Activated T-helper 17 cell treated with anti-CD3 and anti-CD28 coated beads, Interleukin-2, amount 50 U/mL, for 72 hours (primary cell): ENCODE measurements around the gene ARHGEF7. TPM values are rescaled to one million over a fixed set of nuclear protein-coding genes. Genes with fewer than 3 reads are reported as not detected.

ENCODE experiments used
- ATAC-seq: fragments of 150-1000 bp; cut with Tn5 transposase; replicated peaks from 2 replicates; pipeline ENCODE4 v1.10.0; 2021; ENCODE audit warnings: mild to moderate bottlenecking, moderate library complexity
- H3K27ac Mint-ChIP-seq: one replicate; pipeline ENCODE4 v1.8.0; 2022; ENCODE audit warnings: mixed read lengths
- H3K27me3 Mint-ChIP-seq: one replicate; pipeline ENCODE4 v1.8.0; 2022; ENCODE audit warnings: mixed read lengths
- H3K36me3 Mint-ChIP-seq: one replicate; pipeline ENCODE4 v1.8.0; 2022; ENCODE audit warnings: low read depth, mild to moderate bottlenecking, mixed read lengths
- H3K4me1 Mint-ChIP-seq: one replicate; pipeline ENCODE4 v1.8.0; 2022; ENCODE audit warnings: mixed read lengths
- H3K4me3 Mint-ChIP-seq: one replicate; pipeline ENCODE4 v1.8.0; 2022; ENCODE audit warnings: mild to moderate bottlenecking, mixed read lengths
- H3K9me3 Mint-ChIP-seq: one replicate; pipeline ENCODE4 v1.8.0; 2022; ENCODE audit warnings: mixed read lengths
- total RNA-seq, 2 donors: library from RNA; stranded (reverse); gene quantifications; one replicate each; pipeline ENCODE4 v1.2.3, GENCODE V29; 2022

ARHGEF7 gene
- total RNA-seq, 2 donors from 2014 or later: 70.2 to 127 TPM

DNA sequence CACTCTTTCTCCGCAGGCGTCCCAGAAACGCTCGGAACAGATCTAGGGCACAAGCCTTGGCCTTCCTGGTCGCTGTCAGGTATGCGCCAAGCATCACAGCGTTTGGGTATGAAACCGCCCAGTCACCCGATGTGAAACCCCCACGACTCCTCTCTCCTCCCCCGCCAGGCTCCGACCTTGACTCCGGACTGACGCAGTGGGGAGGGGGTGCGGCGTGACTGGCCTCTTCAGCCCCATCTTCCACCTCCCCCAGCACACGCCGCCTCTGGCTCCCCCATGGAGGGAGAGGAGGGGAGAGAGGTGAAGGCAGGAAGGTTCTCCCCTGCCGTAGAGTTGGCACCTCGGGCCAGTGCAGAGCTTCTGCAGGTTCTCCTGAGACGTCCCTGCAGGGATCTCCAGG lies 22.0 kb upstream of the ARHGEF7 start:
- H3K9me3 Mint-ChIP-seq: no peaks in the 10 kb centered on the region
- H3K4me3 Mint-ChIP-seq: no peak overlapping the region
- H3K27me3 Mint-ChIP-seq: peaks cover 38% of the 10 kb centered on the region
- H3K4me1 Mint-ChIP-seq: no peaks in the 10 kb centered on the region
- ATAC-seq: no peak
- no peaks in the 10 kb centered on the region for H3K36me3 Mint-ChIP-seq
- H3K27ac Mint-ChIP-seq: no peak overlapping the region

DNA sequence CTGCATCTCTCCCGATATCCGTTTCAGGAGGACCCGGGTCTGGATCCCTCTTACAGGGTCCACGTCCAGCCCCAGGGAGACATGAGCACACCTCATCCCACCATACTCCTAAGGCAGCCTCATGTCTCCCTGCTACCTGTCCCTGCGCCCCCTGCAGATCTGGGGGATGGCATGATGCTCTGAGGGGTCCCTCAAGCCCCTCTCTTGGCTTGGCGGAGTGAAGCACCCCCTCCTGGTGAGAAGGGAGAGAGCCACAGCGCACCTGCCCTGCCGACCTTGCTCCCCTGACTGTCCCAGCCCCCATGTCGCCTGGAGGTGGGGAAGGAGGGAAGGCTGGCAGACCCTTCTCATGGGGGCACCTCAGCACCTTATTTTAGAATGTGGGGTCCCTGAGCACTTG lies 21.5 kb upstream of the ARHGEF7 start:
- ATAC-seq: no peak
- Mint-ChIP-seq H3K9me3 (no peaks in the 10 kb centered on the region), H3K4me3 (no peak overlapping the region), H3K27ac (no peak overlapping the region), H3K27me3 (peaks cover 42% of the 10 kb centered on the region), H3K36me3 (no peaks in the 10 kb centered on the region), H3K4me1 (no peaks in the 10 kb centered on the region)

DNA sequence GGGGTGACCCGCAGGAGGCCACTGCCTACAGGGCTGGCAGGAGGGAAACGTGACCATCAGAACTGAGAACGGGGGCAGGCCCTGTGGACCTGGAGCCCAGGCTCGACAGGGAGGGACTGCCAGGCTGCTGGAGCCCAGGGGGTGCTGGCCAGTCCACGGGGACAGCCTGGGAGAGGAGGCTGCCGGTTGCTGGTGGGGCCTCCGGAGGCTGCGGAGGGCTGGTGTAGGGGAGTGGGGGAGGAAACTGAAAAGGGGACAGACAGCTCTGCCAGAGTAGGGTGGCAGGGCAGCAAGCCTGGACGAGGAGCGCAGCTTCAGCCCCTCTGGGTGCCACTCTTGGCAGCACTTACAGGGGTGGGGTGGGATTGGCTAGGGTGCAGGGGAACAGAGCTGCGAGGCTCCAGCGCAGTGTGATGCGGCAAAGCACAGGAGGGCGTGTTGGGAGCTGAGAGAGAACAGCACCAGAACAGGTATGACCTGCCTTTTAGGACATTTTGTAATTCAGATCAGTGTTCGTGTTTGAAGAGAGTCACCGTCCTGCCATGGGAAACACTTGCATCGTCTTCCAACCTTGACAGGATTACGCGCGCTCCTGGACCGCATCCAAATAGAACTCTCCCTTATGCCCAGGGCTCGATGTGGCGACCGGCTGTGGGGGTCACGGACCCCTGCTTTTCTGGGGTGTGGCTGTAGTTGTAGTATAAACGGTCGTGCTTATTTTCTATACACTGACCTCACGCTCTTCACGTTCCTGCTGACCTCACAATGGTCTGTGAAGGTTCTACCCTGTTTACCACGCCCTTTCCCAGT lies 19.9 kb upstream of the ARHGEF7 start:
- H3K9me3 Mint-ChIP-seq: no peaks in the 10 kb centered on the region
- no peak overlapping the region for H3K4me3 Mint-ChIP-seq
- no peaks in the 10 kb centered on the region for H3K36me3 Mint-ChIP-seq
- H3K27ac Mint-ChIP-seq: no peak overlapping the region
- H3K4me1 Mint-ChIP-seq: no peaks in the 10 kb centered on the region
- no peak for ATAC-seq
- peaks cover 55% of the 10 kb centered on the region for H3K27me3 Mint-ChIP-seq

DNA sequence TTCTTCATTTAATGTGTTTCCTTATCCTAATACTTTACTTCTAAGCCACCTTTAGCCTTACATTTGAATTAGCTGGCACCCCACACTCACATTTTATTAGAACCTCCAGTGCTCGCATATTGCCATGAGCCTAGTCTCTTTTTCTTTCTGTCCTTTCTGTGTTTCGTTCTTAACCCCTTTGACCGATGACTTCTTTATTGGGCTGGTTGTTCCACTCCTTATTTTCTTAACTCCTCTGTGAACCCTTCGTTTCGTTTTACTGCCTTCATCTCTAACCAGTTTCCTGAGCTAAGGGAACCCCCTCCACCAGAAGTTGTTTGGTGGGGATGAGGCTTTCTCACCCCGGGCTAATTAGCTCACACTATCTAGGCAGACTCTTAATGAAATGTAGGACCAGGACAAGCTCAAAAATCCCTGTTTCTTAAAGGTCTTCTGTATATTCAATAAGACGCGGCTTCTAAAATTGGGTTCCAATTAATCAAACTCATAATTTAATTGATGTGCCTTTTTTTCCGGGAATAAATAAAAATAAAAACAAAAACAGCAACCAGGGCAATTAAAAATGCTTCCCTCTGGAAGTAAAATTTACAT lies 19.1 kb upstream of the ARHGEF7 start:
- Mint-ChIP-seq H3K36me3 (no peaks in the 10 kb centered on the region), H3K4me1 (no peaks in the 10 kb centered on the region), H3K9me3 (no peaks in the 10 kb centered on the region), H3K27me3 (peaks cover 57% of the 10 kb centered on the region), H3K27ac (no peak overlapping the region), H3K4me3 (no peak overlapping the region)
- no peak for ATAC-seq

DNA sequence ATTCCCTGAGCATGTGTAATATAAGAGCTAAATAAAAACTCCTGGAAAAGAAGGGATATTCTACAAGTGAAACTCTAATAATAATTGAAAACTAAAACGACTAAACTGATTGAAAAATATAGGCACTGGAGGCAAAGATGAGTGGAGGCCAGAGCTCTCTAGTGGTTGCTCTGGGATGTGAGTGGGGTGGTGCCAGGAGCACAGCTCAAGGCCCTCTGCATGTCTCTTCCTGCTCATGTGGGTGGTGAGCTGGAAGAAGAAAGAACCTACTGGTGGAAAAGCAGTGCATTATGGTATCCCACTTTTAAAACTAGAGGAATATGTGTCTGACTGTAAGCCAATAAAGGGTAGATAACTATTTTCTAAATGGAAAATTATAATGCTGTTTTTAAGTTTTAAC lies 15.8 kb upstream of the ARHGEF7 start:
- H3K4me1 Mint-ChIP-seq: no peaks in the 10 kb centered on the region
- peaks cover 9% of the 10 kb centered on the region for H3K9me3 Mint-ChIP-seq
- ATAC-seq: no peak
- peaks cover 70% of the 10 kb centered on the region for H3K27me3 Mint-ChIP-seq
- H3K4me3 Mint-ChIP-seq: no peak overlapping the region
- no peaks in the 10 kb centered on the region for H3K36me3 Mint-ChIP-seq
- no peak overlapping the region for H3K27ac Mint-ChIP-seq

DNA sequence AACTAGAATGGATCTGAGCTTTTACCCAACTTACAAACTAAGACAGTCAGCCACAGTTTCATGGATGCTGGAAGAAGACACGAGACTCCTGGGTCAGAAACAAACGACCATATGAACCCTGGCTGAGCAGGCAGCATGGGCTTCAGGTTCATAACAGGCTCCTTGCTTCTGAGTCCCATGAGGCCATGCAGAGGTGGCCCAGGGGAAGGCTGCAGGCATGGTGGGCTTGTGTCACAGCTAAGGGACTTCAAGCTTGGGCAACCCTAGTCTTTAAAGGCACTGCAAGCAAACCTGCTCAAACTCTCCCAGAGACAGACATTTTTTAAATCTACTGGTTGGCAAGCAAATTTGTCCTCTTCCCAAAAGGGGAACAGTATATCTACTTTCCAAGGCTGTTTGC lies 5.1 kb upstream of the ARHGEF7 start:
- no peak overlapping the region for H3K27ac Mint-ChIP-seq

DNA sequence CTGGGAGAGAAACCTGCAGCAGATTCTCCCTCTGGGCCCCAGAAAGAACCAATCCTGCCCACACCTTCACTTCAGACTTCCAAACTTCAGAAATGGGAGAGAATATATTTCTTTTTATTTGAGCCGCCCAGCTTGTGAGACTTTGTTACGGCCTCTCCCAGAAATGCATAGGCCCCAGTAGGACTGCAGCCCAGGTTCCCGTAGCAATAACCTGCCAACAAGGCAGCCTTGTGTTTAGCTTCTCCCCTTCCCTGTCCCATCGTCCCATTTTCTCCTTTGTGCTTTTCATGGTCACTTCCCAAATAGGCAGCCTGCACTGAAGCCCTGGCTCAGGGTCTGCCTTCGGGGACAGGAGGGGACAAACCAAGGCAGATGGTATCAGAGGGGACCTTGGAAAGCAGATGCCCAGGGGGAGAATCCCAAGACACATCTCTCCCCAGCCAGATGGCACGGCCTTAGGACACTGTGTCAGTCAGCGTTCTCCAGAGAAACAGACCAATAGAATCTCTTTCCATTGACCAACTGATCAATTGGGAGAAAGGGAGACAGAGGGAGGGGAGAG lies 3.7 kb upstream of the ARHGEF7 start:
- H3K27me3 Mint-ChIP-seq: peaks cover 57% of the 10 kb centered on the region
- H3K27ac Mint-ChIP-seq: no peak overlapping the region
- H3K4me3 Mint-ChIP-seq: no peak overlapping the region
- H3K4me1 Mint-ChIP-seq: no peaks in the 10 kb centered on the region
- ATAC-seq: no peak
- peaks cover 7% of the 10 kb centered on the region for H3K36me3 Mint-ChIP-seq
- H3K9me3 Mint-ChIP-seq: no peaks in the 10 kb centered on the region

More for the DNA sequence above, 5.1 kb upstream of the ARHGEF7 start:
- Mint-ChIP-seq H3K36me3 (peaks cover 7% of the 10 kb centered on the region), H3K4me3 (no peak overlapping the region), H3K27me3 (peaks cover 62% of the 10 kb centered on the region), H3K9me3 (no peaks in the 10 kb centered on the region), H3K4me1 (no peaks in the 10 kb centered on the region)
- no peak for ATAC-seq

DNA sequence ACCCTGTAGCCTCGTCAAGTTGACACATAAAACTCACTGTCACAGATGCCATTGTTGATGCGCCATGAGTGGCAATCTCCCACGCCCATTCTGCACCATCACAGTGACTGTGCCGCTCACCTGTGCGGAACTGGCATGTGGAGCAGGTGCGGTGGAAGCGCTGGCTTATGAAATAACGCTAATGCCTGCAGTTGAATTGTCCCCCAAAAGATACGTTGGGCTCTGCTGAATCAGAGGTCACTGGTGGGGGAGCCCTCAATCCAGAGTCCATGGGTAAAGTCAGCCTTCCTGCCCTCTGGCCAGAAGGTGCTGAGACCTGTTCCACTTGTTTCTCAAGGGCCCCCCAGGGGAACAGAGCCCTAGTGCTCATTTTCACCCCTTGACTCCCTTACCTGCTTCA lies 2.9 kb upstream of the ARHGEF7 start:
- no peaks in the 10 kb centered on the region for H3K9me3 Mint-ChIP-seq
- no peaks in the 10 kb centered on the region for H3K4me1 Mint-ChIP-seq
- no peak overlapping the region for H3K27ac Mint-ChIP-seq
- no peak overlapping the region for H3K4me3 Mint-ChIP-seq
- ATAC-seq: no peak
- peaks cover 54% of the 10 kb centered on the region for H3K27me3 Mint-ChIP-seq
- H3K36me3 Mint-ChIP-seq: peaks cover 7% of the 10 kb centered on the region

DNA sequence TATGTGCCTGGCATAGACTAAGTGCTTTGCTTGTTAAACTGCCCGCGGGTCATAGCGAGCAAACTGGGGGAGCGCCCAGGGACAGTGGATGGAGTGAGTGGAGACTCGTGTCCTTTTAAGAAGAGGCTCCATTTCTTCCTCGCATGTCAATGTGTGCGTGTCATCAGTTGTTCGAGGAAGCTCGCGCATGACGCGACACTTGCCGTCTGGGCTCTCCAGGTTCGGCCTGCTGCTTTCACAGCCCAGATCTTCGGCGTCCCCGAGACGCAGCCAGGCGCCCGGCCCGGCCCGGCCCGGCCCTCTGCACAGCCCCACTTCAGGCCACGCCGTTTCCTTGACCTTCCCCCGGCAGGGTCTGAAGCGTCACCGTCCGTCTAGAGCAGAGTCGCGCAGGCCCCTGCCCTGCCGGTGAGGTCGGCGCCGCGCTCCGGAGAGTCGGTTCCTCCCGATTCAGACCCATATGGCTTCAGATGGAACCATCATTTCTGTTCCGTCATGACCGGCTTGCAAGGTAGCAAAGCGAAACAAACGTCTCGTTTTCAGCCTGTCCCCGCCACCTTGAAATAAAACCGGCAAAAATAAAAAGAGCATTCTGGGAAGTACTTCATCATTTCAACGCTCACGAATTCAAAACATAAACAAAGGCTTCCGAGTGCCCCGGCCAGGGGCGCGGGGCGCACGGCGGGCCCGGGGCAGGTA lies 599 bp upstream of the ARHGEF7 start:
- ATAC-seq: peak; percentile 46
- H3K4me1 Mint-ChIP-seq: no peaks in the 10 kb centered on the region
- H3K27me3 Mint-ChIP-seq: peaks cover 61% of the 10 kb centered on the region
- no peaks in the 10 kb centered on the region for H3K9me3 Mint-ChIP-seq
- peaks cover 7% of the 10 kb centered on the region for H3K36me3 Mint-ChIP-seq
- peak overlapping the region; percentile 76 for H3K4me3 Mint-ChIP-seq
- H3K27ac Mint-ChIP-seq: no peak overlapping the region

DNA sequence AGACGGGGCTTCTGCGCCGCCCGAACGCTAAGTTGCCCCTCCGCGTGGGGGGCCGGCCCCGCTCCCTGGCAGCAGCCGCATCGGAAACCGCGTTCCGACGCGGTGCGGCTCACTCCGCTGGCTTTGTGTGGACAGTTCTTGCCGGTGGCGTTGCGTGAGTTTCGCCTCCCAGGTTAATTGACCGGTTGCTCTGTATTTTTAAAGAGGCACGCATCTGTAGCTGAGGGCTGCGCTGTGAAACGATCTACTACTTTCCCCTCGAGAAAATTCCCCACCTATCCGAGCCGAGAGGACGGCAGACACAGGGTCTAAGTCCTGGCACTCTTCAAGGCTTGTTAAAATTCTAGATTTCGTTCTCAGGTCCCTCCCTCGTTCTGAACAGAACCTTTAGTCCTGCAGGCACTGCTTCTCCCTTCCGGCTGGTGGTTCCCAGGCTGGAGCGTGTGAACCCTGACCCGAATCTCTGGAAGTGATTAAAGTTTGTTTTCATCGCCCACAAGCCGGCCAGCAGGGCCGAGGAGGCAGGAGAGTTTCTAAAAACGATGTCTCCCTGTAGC lies 933 bp downstream of the ARHGEF7 start:
- Mint-ChIP-seq H3K36me3 (peaks cover 7% of the 10 kb centered on the region), H3K27ac (no peak overlapping the region)
- ATAC-seq: no peak

DNA sequence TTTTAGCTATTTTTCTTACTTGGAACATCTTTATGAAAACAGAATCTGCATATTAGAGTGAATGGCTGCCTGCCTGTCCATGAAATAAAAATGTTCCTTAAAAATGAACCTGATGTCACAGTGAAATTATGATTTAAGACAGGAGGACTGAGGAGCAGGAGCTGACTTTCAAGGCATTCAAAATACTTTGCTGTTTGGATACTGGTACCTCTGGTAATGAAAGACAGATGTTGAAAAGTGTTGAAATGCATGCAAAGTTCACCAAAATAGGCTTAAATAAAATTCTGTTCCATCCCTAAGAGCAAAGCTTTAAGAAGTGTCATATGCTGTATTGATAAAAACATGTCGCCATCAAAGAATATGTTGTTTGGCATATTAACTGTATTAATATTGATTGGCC lies 1.7 kb downstream of the ARHGEF7 start:
- H3K36me3 Mint-ChIP-seq: peaks cover 7% of the 10 kb centered on the region
- peaks cover 48% of the 10 kb centered on the region for H3K27me3 Mint-ChIP-seq
- ATAC-seq: no peak
- H3K4me1 Mint-ChIP-seq: no peaks in the 10 kb centered on the region
- H3K27ac Mint-ChIP-seq: no peak overlapping the region
- no peak overlapping the region for H3K4me3 Mint-ChIP-seq
- H3K9me3 Mint-ChIP-seq: no peaks in the 10 kb centered on the region

More for the DNA sequence above, 933 bp downstream of the ARHGEF7 start:
- Mint-ChIP-seq H3K4me1 (no peaks in the 10 kb centered on the region), H3K27me3 (peaks cover 53% of the 10 kb centered on the region), H3K9me3 (no peaks in the 10 kb centered on the region), H3K4me3 (peak overlapping the region; percentile 66)

DNA sequence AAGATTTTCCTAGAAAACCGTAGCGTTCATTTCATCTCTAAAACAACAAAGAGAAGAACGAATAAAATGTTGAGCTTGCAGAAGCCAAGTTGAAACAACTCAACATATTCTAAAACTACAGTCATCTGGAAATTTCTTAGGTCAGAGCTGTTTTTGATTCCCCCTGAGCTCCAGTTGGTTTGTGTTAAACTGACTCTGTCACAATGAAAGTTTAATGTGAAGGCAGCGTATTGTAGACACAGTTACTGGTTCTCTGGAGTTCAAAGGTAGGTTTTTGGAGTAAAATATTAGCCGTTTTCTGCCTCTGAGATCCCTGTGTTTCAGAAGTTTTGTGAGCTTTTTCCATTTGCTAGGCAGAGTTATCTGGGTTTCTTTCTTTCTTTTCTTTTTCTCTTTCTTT lies 2.2 kb downstream of the ARHGEF7 start:
- H3K4me3 Mint-ChIP-seq: no peak overlapping the region
- no peaks in the 10 kb centered on the region for H3K4me1 Mint-ChIP-seq
- peaks cover 7% of the 10 kb centered on the region for H3K36me3 Mint-ChIP-seq
- no peaks in the 10 kb centered on the region for H3K9me3 Mint-ChIP-seq
- no peak for ATAC-seq
- H3K27ac Mint-ChIP-seq: no peak overlapping the region
- peaks cover 44% of the 10 kb centered on the region for H3K27me3 Mint-ChIP-seq

DNA sequence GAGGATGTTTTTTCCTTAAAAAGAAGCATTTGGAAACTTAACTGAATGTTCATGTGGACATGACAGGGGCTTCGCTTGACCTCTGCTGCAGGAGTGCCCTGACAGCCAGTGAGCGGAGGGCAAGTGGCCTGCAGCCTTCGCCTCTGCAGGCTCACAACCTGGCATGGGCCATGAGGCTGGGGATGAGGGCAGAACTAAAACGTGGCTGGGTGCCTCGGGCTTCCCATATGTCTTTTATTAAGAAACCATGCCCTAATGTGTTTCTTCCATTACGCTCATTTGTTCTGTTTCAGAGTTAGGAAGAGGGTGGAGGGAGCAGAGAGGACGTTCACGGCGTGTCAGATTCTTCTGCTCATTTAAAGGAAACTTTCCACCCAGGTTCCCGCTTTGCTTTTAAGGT lies 2.9 kb downstream of the ARHGEF7 start:
- H3K27ac Mint-ChIP-seq: no peak overlapping the region
- H3K4me1 Mint-ChIP-seq: no peaks in the 10 kb centered on the region
- H3K9me3 Mint-ChIP-seq: no peaks in the 10 kb centered on the region
- no peak overlapping the region for H3K4me3 Mint-ChIP-seq
- H3K36me3 Mint-ChIP-seq: peaks cover 7% of the 10 kb centered on the region
- ATAC-seq: no peak
- peaks cover 37% of the 10 kb centered on the region for H3K27me3 Mint-ChIP-seq

DNA sequence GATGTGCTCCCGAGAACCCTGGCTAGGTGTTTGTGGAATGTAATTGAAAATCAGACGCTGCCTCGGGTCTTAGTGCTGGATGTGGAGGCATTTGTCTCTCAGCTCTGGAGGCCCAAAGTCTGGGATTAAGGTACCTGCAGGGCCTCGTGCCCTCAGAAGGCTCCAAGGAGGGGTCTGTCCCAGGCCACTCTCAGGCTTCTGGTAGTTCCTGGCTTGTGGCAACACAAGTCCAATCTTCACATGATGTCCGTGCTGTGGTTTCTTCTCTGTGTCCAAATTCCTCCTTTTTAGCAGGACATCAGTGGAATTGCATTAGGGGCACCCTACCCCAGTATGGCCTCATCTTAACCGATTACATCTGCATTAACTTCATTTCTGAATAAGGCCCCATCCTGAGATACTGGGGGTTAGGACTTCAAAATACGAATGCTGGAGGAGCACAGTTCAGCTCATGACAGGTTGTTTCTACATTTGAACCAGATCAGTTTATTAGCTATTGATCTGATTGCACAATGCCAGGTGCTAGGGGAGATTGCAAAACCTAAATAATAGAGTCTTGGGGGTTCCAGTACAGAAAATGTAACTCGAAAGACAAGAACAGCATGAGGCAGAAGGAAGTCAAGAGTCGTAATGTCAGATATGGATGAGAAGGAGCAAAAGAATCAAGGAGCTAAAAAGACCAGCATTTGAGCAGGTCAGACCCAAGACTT lies 3.9 kb downstream of the ARHGEF7 start:
- no peaks in the 10 kb centered on the region for H3K4me1 Mint-ChIP-seq
- H3K27me3 Mint-ChIP-seq: peaks cover 29% of the 10 kb centered on the region
- no peak overlapping the region for H3K27ac Mint-ChIP-seq
- no peak for ATAC-seq
- H3K36me3 Mint-ChIP-seq: peaks cover 7% of the 10 kb centered on the region
- no peaks in the 10 kb centered on the region for H3K9me3 Mint-ChIP-seq
- H3K4me3 Mint-ChIP-seq: no peak overlapping the region
